ENCODE measurements around the gene FKBP8.

The FKBP8 gene

GRCh38 chr19:18488838-18489626 lies 54.3 kb downstream of the FKBP8 start:
- peak; percentile 63 for DNase-seq
- Histone ChIP-seq H3K27me3 (ENCODE audit: insufficient read depth, low read length, poor library complexity) (no peaks in the 10 kb centered on the region), H4K5ac (ENCODE audit: low read length) (no peak overlapping the region), H3K4me2 (ENCODE audit: low read length) (no peak overlapping the region), H2BK5ac (ENCODE audit: low read length) (no peak overlapping the region), H2BK15ac (replicated peaks; ENCODE audit: low read depth) (no peak overlapping the region), H4K8ac (ENCODE audit: low read depth, low read length) (no peak overlapping the region), H3K4me1 (ENCODE audit: control insufficient read depth, low read depth, low read length) (no peaks in the 10 kb centered on the region), H3K79me1 (ENCODE audit: low read length) (peaks cover 27% of the 10 kb centered on the region), H2BK120ac (ENCODE audit: low read depth, low read length) (no peak overlapping the region), H3K56ac (ENCODE audit: low read length) (no peak overlapping the region), H3K4me3 (ENCODE audit: low read length) (no peak overlapping the region), H2AK5ac (ENCODE audit: low read length) (no peak overlapping the region), H3K18ac (ENCODE audit: low read length) (no peak overlapping the region), H3K27ac (ENCODE audit: low read depth, low read length) (no peak overlapping the region), H3K79me2 (ENCODE audit: control insufficient read depth, insufficient read depth, low read length) (peaks cover 8% of the 10 kb centered on the region), H3K36me3 (ENCODE audit: control insufficient read depth, insufficient read depth, low read length) (no peaks in the 10 kb centered on the region), H3K23ac (ENCODE audit: low read length) (no peak overlapping the region), H3K4ac (ENCODE audit: low read depth, low read length) (no peak overlapping the region), H3K9ac (ENCODE audit: low read length) (no peak overlapping the region)
- no CpG with 5 or more reads among the region's 22 CpGs for WGBS (ENCODE audit: extremely low coverage, insufficient coverage, low lambda C conversion rate)

GRCh38 chr19:18488403-18488723 lies 55.0 kb downstream of the FKBP8 start:
- Histone ChIP-seq H2BK120ac (ENCODE audit: low read depth, low read length) (no peak overlapping the region), H3K56ac (ENCODE audit: low read length) (no peak overlapping the region), H3K79me2 (ENCODE audit: control insufficient read depth, insufficient read depth, low read length) (peaks cover 11% of the 10 kb centered on the region), H3K18ac (ENCODE audit: low read length) (no peak overlapping the region), H4K8ac (ENCODE audit: low read depth, low read length) (no peak overlapping the region), H4K5ac (ENCODE audit: low read length) (no peak overlapping the region), H3K23ac (ENCODE audit: low read length) (no peak overlapping the region), H3K36me3 (ENCODE audit: control insufficient read depth, insufficient read depth, low read length) (no peaks in the 10 kb centered on the region), H2BK15ac (replicated peaks; ENCODE audit: low read depth) (no peak overlapping the region), H3K4me3 (ENCODE audit: low read length) (no peak overlapping the region), H3K4ac (ENCODE audit: low read depth, low read length) (no peak overlapping the region), H2AK5ac (ENCODE audit: low read length) (no peak overlapping the region), H3K27ac (ENCODE audit: low read depth, low read length) (no peak overlapping the region), H2BK5ac (ENCODE audit: low read length) (no peak overlapping the region), H3K4me1 (ENCODE audit: control insufficient read depth, low read depth, low read length) (no peaks in the 10 kb centered on the region), H3K4me2 (ENCODE audit: low read length) (no peak overlapping the region), H3K79me1 (ENCODE audit: low read length) (peaks cover 32% of the 10 kb centered on the region), H3K9ac (ENCODE audit: low read length) (no peak overlapping the region), H3K27me3 (ENCODE audit: insufficient read depth, low read length, poor library complexity) (no peaks in the 10 kb centered on the region)
- no CpG with 5 or more reads among the region's 6 CpGs for WGBS (ENCODE audit: extremely low coverage, insufficient coverage, low lambda C conversion rate)
- peak; percentile 25 for DNase-seq

GRCh38 chr19:18487576-18488402 lies 55.6 kb downstream of the FKBP8 start:
- no peak for DNase-seq
- no peak overlapping the region for H4K5ac ChIP-seq (ENCODE audit: low read length)
- H3K18ac ChIP-seq (ENCODE audit: low read length) = no peak overlapping the region

GRCh38 chr19:18486746-18487145 lies 56.6 kb downstream of the FKBP8 start:
- Histone ChIP-seq H3K4me3 (ENCODE audit: low read length) (no peak overlapping the region), H3K36me3 (ENCODE audit: control insufficient read depth, insufficient read depth, low read length) (no peaks in the 10 kb centered on the region), H2BK15ac (replicated peaks; ENCODE audit: low read depth) (no peak overlapping the region), H2AK5ac (ENCODE audit: low read length) (no peak overlapping the region), H3K79me2 (ENCODE audit: control insufficient read depth, insufficient read depth, low read length) (peaks cover 11% of the 10 kb centered on the region), H3K27me3 (ENCODE audit: insufficient read depth, low read length, poor library complexity) (no peaks in the 10 kb centered on the region), H3K56ac (ENCODE audit: low read length) (no peak overlapping the region), H3K9ac (ENCODE audit: low read length) (no peak overlapping the region), H3K4me1 (ENCODE audit: control insufficient read depth, low read depth, low read length) (no peaks in the 10 kb centered on the region), H3K4me2 (ENCODE audit: low read length) (no peak overlapping the region), H3K27ac (ENCODE audit: low read depth, low read length) (no peak overlapping the region), H3K23ac (ENCODE audit: low read length) (no peak overlapping the region), H3K18ac (ENCODE audit: low read length) (no peak overlapping the region), H4K5ac (ENCODE audit: low read length) (no peak overlapping the region), H3K4ac (ENCODE audit: low read depth, low read length) (no peak overlapping the region), H2BK120ac (ENCODE audit: low read depth, low read length) (no peak overlapping the region), H3K79me1 (ENCODE audit: low read length) (peaks cover 34% of the 10 kb centered on the region), H4K8ac (ENCODE audit: low read depth, low read length) (no peak overlapping the region), H2BK5ac (ENCODE audit: low read length) (no peak overlapping the region)
- no peak for DNase-seq
- WGBS (ENCODE audit: extremely low coverage, insufficient coverage, low lambda C conversion rate) = no CpG with 5 or more reads among the region's 8 CpGs

More at GRCh38 chr19:18487576-18488402, 55.6 kb downstream of the FKBP8 start:
- Histone ChIP-seq H2BK120ac (ENCODE audit: low read depth, low read length) (no peak overlapping the region), H3K4me1 (ENCODE audit: control insufficient read depth, low read depth, low read length) (no peaks in the 10 kb centered on the region), H3K4me3 (ENCODE audit: low read length) (no peak overlapping the region), H3K9ac (ENCODE audit: low read length) (no peak overlapping the region), H2BK15ac (replicated peaks; ENCODE audit: low read depth) (no peak overlapping the region), H2BK5ac (ENCODE audit: low read length) (no peak overlapping the region), H3K36me3 (ENCODE audit: control insufficient read depth, insufficient read depth, low read length) (no peaks in the 10 kb centered on the region), H3K23ac (ENCODE audit: low read length) (no peak overlapping the region), H3K27me3 (ENCODE audit: insufficient read depth, low read length, poor library complexity) (no peaks in the 10 kb centered on the region), H3K56ac (ENCODE audit: low read length) (no peak overlapping the region), H3K27ac (ENCODE audit: low read depth, low read length) (no peak overlapping the region), H4K8ac (ENCODE audit: low read depth, low read length) (no peak overlapping the region), H3K79me2 (ENCODE audit: control insufficient read depth, insufficient read depth, low read length) (peaks cover 11% of the 10 kb centered on the region), H3K79me1 (ENCODE audit: low read length) (peaks cover 35% of the 10 kb centered on the region), H2AK5ac (ENCODE audit: low read length) (no peak overlapping the region), H3K4ac (ENCODE audit: low read depth, low read length) (no peak overlapping the region), H3K4me2 (ENCODE audit: low read length) (no peak overlapping the region)
- no CpG with 5 or more reads among the region's 17 CpGs for WGBS (ENCODE audit: extremely low coverage, insufficient coverage, low lambda C conversion rate)

DNA sequence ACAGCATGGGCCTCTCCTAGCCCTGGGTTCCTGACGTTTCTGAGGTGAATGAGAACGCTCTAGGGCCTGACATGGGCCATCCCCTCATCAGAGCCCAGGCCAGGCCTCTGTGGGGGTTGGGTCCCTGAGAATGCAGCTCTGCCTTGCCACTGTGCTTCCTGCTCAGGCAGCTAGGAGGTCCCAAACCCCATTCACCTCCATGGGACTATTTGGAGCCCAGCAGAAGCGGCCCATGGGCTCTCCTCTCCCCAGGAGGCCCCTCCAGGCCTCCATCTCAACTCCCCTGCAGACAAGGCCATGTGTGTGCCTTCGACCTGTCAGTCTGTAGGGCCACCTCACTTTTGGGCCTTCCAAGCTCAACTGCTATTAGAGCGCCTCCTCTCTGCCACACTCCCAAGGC lies 58.4 kb downstream of the FKBP8 start:
- H2AK5ac ChIP-seq (ENCODE audit: low read length) = no peak overlapping the region
- peaks cover 33% of the 10 kb centered on the region for H3K79me1 ChIP-seq (ENCODE audit: low read length)
- no peak overlapping the region for H2BK120ac ChIP-seq (ENCODE audit: low read depth, low read length)

More for the DNA sequence above, 58.4 kb downstream of the FKBP8 start:
- Histone ChIP-seq H2BK15ac (replicated peaks; ENCODE audit: low read depth) (no peak overlapping the region), H3K4ac (ENCODE audit: low read depth, low read length) (no peak overlapping the region), H3K27me3 (ENCODE audit: insufficient read depth, low read length, poor library complexity) (no peaks in the 10 kb centered on the region), H2BK5ac (ENCODE audit: low read length) (no peak overlapping the region), H3K9ac (ENCODE audit: low read length) (no peak overlapping the region), H3K4me2 (ENCODE audit: low read length) (no peak overlapping the region), H3K4me1 (ENCODE audit: control insufficient read depth, low read depth, low read length) (no peaks in the 10 kb centered on the region), H3K79me2 (ENCODE audit: control insufficient read depth, insufficient read depth, low read length) (peaks cover 11% of the 10 kb centered on the region), H4K5ac (ENCODE audit: low read length) (no peak overlapping the region), H3K27ac (ENCODE audit: low read depth, low read length) (no peak overlapping the region), H3K4me3 (ENCODE audit: low read length) (no peak overlapping the region), H4K8ac (ENCODE audit: low read depth, low read length) (no peak overlapping the region), H3K23ac (ENCODE audit: low read length) (no peak overlapping the region), H3K18ac (ENCODE audit: low read length) (no peak overlapping the region), H3K56ac (ENCODE audit: low read length) (no peak overlapping the region), H3K36me3 (ENCODE audit: control insufficient read depth, insufficient read depth, low read length) (no peaks in the 10 kb centered on the region)
- WGBS (ENCODE audit: extremely low coverage, insufficient coverage, low lambda C conversion rate) = no CpG with 5 or more reads among the region's 5 CpGs
- peak; percentile 31 for DNase-seq

Data from mesendoderm (in vitro differentiated cells).